ENCODE measurements around the gene ZNF680. TPM values are rescaled to one million over a fixed set of nuclear protein-coding genes. Genes with fewer than 3 reads are reported as not detected.
A peak's percentile ranks its signal among the peaks of the same experiment; 100 is the strongest.

Gene ZNF680
- total and polyA plus RNA-seq, 2 of the 4 experiments (the other 2 are of a cell fraction) = 1.5 to 3.9 TPM

- H3K23ac ChIP-seq (ENCODE audit: low read depth, low read length) = no peak overlapping the region
- no peak overlapping the region for H4K5ac ChIP-seq (ENCODE audit: low read depth, low read length)
- no peak overlapping the region for H3K18ac ChIP-seq (ENCODE audit: low read depth, low read length)
- H4K91ac ChIP-seq (ENCODE audit: insufficient read depth, low read depth, low read length) = no peak overlapping the region
- no peak overlapping the region for H3K4me3 ChIP-seq (ENCODE audit: insufficient read depth, low read depth, low read length)
- H3K79me1 ChIP-seq (ENCODE audit: low read depth in 1 of 2, low read length in 2 of 2) = peaks cover 11 to 19% of the 10 kb centered on the region in 2 experiments; a peak in 3 of 4 replicates
- H4K20me1 ChIP-seq (ENCODE audit: insufficient read depth, low read length) = no peaks in the 10 kb centered on the region
- peak overlapping the region; percentile 43 for H2AFZ ChIP-seq (replicated peaks; ENCODE audit: low read length, poor library complexity)
- WGBS, 2 experiments (ENCODE audit: extremely low coverage in 2 of 2, insufficient read length in 1 of 2) = 80% methylated on average over 1 of the region's 6 CpGs; no CpG with 5 or more reads in 1 of the 2 experiments
- H2BK120ac ChIP-seq (ENCODE audit: low read depth, low read length) = no peak overlapping the region
- H2BK20ac ChIP-seq (ENCODE audit: low read depth, low read length) = no peak overlapping the region
- no peak overlapping the region for H3K56ac ChIP-seq (ENCODE audit: extremely low read depth, insufficient read depth, low read length)
- in situ Hi-C loops (cut with MboI; ENCODE audit: low sequenced_read_pairs) = no loop called here
- H3K9me1 ChIP-seq (ENCODE audit: insufficient read depth, low read length) = no peaks in the 10 kb centered on the region
- H2AK9ac ChIP-seq (replicated peaks; ENCODE audit: low read depth, low read length, poor library complexity) = no peak overlapping the region
- no peaks in the 10 kb centered on the region for H3K9me3 ChIP-seq (ENCODE audit: control insufficient read depth, insufficient read depth, low read length)
- H2AK5ac ChIP-seq (ENCODE audit: low read depth, low read length) = no peak overlapping the region
- no peak overlapping the region for H3K4ac ChIP-seq (ENCODE audit: low read depth, low read length)
- no peaks in the 10 kb centered on the region for H3K4me1 ChIP-seq (ENCODE audit: control insufficient read depth, insufficient read depth, low read length)
- BruUV-seq (replicated peaks) = no TSS peak
- TF ChIP-seq SMC3 (IDR thresholded peaks at IDR 0.05; ENCODE audit: low read depth, low read length) (no peak), ELK1 (IDR thresholded peaks at IDR 0.05; ENCODE audit: borderline replicate concordance, low read depth, low read length) (no peak), RFX5 (IDR thresholded peaks at IDR 0.05; ENCODE audit: low read depth, low read length) (no peak), NFE2L2 (IDR thresholded peaks at IDR 0.05; ENCODE audit: low read depth, low read length) (no peak), POLR2A (IDR thresholded peaks at IDR 0.05; ENCODE audit: low read depth, low read length) (no peak), RCOR1 (IDR thresholded peaks at IDR 0.05; ENCODE audit: insufficient replicate concordance, low read length) (no peak), RAD21 (IDR thresholded peaks at IDR 0.05; ENCODE audit: low read length) (no peak), BHLHE40 (IDR thresholded peaks at IDR 0.05; ENCODE audit: low read depth, low read length) (no peak), CTCF (conservative IDR thresholded peaks at IDR 0.05; ENCODE audit: low read depth, low read length) (no peak), CEBPB (IDR thresholded peaks at IDR 0.05; ENCODE audit: low read depth, low read length) (no peak), MXI1 (IDR thresholded peaks at IDR 0.05; ENCODE audit: borderline replicate concordance, low read depth, low read length) (no peak), CHD1 (IDR thresholded peaks at IDR 0.05; ENCODE audit: low read depth, low read length) (no peak), FOS (IDR thresholded peaks at IDR 0.05; ENCODE audit: low read depth, low read length) (no peak), MAFK (IDR thresholded peaks at IDR 0.05; ENCODE audit: low read depth, low read length) (no peak), MAZ (IDR thresholded peaks at IDR 0.05; ENCODE audit: borderline replicate concordance, low read depth, low read length) (no peak)
- H3K14ac ChIP-seq (replicated peaks; ENCODE audit: low read depth, low read length) = no peak overlapping the region
- ChIA-PET CTCF (no interaction called here), POLR2A (ENCODE audit: unreplicated experiment) (no interaction called here)
- intact Hi-C loops (cut with micrococcal nuclease) = loop anchor here (10.0 kb wide), 1 partner anchor 113 kb away; the partner anchor contains the start of gene ZNF107
- no peak overlapping the region for H4K8ac ChIP-seq (ENCODE audit: low read depth in 2 of 2, low read length in 2 of 2)
- no peak overlapping the region for H3K27ac ChIP-seq (ENCODE audit: insufficient read depth, low read length)
- H2BK5ac ChIP-seq (ENCODE audit: low read depth, low read length, poor library complexity, severe bottlenecking) = no peak overlapping the region
- no peaks in the 10 kb centered on the region for H3K27me3 ChIP-seq (ENCODE audit: control insufficient read depth, insufficient read depth, low read length)
- dilution Hi-C loops (cut with HindIII; ENCODE audit: low sequenced_read_pairs, unreplicated experiment) = no loop called here
- H2BK15ac ChIP-seq (ENCODE audit: low read depth, low read length) = no peak overlapping the region
- ATAC-seq (ENCODE audit: low read depth) (peak; percentile 66), DNase-seq (no peak)
- H3K4me2 ChIP-seq (ENCODE audit: low read depth, low read length) = no peak overlapping the region
- no peak overlapping the region for H3K9ac ChIP-seq (ENCODE audit: low read depth, low read length)
- peaks cover 2% of the 10 kb centered on the region for H3K36me3 ChIP-seq (ENCODE audit: control insufficient read depth, insufficient read depth, low read length)
Observed at GRCh38 chr7:64551375-64552142, 11.3 kb downstream of the ZNF680 start.
